ENCODE results near the gene MIEF1.
"Not testable (repeated sequence)": the region's sequence is repeated elsewhere in the genome, so short reads cannot be mapped to it uniquely, and the experiment has no call there.

Gene MIEF1

DNA sequence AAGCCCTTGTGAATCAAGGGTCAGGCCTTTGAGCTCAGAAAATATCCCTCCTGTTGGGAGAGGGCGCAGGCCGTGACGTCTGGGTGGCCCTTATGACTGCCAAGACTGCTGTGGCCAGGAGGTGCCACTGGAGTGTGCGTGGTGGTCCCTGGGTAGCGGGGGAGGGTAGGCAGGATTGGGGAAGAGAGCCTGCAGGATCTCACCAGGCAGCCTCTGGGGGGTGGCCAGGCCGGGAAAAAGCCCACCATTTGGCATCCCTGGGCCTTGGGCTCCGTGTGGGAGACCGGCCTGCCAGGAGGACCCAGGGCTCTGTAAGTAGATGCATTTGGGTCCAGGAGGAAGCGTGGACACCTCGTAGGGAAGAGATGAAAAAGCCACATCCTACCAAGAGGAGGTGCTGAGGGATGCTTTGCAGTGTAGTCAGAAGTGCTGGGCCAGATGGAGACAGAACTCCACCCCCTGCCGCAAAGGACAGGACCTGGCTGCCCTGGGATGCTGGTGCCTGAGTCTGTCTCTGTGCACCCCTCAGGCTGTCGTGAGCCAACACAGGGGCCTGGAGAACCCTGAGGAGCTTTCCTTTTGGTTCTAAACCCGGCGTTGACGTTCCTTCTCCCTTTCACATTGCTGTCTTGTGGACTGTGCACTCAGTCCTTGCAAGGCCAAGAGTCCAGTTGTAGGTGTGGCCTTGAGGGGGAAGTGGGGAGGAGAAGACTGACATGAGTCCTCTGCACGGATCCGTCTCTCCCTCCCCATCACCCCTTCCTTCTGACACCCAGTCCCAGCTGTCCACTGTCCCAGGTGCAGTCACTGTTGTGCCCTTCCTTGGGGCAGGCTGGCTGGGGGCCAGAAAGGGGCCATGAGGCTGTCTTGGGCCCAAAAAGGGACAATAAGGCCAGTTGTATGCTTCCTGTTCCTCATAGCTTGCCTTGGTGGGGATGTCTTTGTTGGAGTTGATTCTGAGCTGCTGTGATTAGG, 12.7 kb upstream of the MIEF1 start:
- DNase-seq (ENCODE audit: low read depth in 2 of 2), result no peak

DNA sequence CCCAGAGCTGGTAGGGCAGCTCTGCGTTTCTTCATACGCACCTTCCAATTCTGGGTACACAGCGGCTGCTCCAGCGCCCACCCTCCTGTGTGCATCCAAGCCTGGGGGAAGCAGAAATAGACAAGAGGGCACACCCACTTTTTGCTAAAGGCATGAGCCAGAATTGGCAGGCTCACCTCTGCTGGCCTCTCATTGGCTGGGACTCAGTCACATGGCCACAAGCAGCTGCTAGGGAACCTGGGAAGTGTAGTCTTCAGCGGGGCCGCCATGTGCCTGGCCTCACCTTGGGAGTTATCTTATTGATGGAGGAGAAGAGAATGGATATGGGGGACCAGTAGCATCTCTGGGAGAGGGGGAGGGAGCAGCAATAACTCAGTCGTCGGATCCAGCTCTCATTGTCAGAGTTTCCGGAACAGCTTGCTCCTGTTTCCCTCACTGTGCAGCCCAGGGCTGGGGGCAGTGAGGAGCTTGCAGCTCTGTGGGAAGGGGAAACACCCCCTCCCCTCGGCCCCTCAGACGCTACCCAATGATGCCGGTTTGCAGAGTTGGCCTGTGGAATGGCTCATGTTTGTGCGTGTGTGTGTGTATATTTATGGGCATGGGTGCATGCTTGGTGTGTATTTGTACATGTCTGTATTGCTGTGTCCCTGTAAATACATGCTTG, 11.8 kb upstream of the MIEF1 start:
- DNase-seq (ENCODE audit: low read depth in 2 of 2), result peak; percentile 60 to 69

DNA sequence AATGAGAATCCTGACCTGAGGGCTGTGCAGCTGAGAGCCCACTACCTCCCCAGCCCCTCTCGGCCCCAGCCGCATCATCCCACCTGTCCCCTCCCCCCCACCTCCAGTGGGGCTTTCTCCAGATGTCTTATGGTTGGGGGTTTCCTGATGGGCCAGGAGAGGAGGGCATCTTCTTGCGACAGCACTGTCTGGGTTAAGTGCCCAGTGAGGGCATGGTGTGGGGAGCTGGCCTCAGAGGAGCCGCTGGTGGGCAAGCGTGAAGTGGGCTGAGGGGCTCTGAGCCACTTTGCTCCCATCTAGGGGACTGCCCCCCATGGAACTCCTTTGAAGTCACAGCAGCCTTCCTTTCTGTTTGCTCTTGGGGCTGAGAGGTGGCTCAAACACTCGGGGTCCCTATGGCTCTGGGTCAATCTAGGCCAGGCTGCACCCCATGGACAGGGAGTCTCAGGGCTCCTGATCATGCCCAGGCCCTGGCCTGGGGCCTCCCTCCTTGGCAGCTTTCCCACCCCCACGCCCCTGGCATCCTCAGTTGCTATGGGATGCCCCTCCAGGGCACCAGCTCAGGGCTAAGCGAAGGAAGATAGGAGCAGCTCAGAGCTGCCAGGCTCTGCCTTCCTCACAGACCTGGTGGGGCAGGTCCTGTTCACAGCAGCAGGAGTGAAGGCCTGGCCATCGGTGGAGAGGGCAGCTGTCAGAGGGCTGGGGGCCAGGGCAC, 11.0 kb upstream of the MIEF1 start:
- no peak for DNase-seq (ENCODE audit: low read depth in 2 of 2)

DNA sequence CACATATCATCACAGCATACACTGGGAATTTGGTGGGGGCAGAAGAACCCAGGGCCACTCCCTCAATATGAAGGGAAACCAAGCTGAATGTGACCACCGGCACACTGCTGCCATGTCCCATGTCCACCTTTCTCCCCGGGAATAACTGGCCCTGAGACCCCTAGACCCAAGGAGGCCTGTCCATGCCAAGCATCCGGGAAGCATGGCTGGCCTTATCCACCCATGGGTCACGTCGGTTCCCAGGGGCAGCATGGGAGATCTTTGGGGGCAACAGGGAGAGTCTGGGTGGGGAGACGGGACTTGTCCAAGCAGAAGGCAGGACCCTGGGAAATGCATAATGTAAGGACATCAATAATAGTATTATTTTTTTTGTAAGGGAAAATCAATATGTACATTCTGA, 10.4 kb upstream of the MIEF1 start:
- no peak for DNase-seq (ENCODE audit: low read depth in 2 of 2)

DNA sequence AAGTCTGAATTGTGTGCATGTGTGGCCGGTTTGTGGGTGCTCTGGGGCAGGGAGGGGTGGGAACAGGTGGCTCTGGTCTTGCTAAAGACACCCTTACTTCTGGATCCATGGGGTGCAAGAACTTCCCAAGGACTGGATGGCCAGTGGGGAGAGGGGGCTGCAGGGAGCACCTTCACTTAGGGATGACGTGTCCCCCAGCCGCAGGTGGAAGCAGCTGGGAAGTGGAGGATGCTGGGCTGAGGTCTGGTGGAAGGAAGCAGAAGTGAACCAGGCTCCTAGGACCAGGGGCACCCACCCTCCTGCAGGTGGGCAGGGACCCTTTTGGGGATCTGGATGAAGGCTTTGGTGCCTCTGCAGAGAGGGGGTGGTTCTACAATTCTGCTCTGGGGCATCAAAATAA, 9.9 kb upstream of the MIEF1 start:
- DNase-seq (ENCODE audit: low read depth in 2 of 2), result no peak

DNA sequence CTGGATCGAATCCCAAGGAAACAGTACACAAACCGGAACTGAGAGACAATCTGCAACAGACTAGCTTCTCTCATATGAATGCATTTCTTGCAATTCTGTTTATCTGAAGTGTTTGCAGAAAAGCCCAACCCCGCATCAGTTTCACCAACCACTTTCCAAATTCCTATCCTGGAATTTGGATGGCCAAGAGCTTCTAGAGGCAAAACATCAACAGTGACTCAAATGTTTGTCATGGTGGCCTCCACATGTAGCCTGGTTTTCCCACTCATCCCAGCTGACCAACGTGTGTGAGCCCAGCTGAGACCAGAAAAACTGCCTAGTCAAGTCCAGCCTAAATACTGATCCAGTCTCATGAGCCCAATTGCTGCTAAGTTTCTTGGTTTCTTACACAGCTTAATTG, 8.3 kb upstream of the MIEF1 start:
- DNase-seq (ENCODE audit: low read depth in 2 of 2), result no peak

DNA sequence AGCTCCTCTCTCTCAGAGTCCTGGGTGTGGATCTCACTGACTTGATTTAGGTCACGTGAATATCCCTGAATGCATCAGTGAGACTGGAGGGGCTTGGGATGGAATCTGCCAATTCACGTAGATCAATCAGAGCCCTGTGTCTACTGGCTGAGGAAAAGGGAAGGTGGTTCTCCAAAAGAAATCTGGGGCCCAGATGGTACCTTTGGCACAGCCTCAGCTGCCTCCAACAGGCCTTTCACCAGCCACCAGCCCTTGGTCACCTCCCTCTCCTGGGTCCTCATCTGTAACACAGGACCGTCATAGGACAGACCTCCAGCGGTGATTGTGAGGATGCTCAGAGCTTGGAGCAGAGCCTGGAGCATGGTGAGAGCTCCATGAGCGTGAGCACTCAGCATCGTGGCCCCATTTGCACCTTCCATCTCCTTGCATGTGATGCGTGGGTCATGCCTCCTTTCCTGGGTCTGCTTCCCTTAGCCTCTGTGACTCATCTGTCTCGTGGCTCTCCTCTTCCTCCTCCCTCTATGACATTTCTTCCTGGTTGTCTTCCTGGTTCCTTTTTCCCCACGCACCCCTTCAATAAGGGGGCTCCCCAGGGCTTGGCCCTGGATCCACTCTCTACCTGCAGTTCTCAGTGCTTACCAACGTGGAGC, 7.5 kb upstream of the MIEF1 start:
- no peak for DNase-seq (ENCODE audit: low read depth in 2 of 2)

DNA sequence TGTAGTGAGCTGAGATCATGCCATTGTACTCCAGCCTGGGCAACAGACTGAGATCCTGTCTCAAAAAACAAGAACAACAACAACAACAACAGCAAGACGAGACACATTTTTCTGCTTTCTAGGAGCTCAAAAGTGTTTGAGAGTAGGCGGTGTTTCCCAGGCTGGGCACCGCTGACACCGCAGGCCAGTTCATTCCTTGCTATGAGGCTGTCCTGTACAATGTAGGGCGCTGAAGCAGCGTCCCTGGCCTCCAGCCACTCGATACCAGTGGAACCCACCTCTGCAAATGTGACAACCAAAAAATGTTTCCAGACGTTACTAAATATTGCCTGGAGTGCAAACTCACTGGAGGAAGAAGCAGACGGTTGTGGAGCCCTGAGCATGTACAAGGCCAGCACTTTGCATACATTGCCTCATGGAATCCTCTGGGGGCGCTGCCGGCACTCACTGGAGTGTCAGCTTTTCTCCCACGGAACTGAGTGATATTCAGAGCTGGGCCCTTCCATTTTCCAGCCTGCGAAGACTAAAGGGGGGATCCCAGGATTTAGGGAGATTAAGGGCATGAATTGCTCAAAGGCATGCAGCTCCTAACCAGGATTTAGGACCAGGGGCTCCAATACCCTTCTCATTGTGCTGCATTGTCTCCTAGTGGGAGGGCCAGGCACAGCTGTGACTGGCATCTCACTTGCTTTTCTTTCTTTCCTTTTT, 5.8 kb upstream of the MIEF1 start:
- peak; percentile 51 to 63 for DNase-seq (ENCODE audit: low read depth in 2 of 2)

DNA sequence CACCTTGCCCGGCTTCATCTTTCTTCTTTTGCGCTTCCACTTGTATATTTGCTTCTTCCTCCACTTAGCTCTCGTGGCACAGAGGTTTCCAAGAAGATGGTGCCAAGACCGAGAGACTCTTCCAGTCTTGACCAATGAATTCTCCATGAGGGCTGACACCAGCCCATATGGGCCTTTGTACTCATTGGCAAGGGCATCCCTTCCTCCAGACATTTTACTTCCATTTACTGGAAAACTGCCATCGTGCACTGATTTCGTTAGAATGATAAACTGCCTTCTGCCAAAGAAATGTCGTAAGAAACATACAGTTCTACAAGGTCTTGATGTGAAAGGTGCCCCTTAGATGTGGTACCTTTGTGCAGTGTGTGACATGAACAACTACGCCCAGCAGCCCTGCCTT, 4.7 kb upstream of the MIEF1 start:
- DNase-seq (ENCODE audit: low read depth in 2 of 2), result no peak

DNA sequence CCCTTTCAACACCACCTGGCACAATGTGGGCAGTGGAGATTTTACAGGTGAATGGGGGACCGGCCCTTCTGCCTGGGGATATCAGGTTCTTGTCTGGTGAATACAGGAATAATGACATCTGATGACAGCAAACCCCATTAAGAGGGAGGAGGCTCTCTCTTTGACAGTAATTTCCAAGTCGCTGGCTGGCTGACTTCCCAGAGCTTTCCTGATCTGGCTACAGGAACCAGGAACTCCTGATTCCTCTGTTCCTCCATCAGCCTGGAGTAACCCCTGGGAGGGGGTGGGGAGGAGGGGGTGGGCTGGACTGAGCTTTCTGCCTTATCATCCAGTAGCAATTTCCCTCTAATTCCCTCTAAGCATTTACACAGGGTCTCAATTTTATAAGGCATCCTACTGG, 3.7 kb upstream of the MIEF1 start:
- DNase-seq (ENCODE audit: low read depth in 2 of 2), result no peak

DNA sequence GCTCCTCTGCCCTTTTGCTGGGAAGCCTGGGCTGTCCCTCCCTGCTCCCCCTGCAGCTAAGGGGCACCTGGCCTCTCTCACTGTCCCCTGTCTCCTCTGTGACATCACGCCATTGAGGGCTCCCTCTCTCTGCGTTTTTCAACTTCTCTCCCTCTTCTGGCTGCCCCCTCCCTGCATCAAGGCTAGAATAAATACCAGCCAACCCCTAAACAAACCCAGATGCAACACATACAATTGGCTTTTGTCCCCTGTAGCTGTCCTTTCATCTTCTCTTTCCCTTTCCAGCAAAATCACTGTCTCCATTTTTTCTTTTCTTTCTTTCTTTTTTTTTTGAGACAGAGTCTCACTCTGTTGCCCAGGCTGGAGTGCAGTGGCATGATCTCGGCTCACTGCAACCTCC, 3.3 kb upstream of the MIEF1 start:
- DNase-seq (ENCODE audit: low read depth in 2 of 2), result no peak

DNA sequence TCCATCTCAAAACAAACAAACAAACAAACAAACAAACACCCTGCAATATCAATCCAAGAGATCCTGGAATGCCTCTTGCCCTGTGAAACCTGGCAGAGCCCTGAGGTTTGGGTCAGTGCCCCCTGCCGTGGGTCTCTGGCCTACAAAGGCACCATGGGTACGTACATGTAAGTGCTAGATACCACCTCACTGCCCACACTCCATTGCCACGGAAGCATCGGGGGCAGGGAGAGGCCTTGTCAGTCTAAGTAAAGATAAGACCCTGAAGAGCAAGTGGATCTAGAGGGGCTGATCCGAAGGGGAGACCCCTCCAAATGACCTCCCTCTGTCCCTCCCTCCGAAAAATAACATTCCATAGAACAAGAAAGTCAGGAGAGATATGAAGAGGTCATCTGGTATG, 2.0 kb upstream of the MIEF1 start:
- DNase-seq (ENCODE audit: low read depth in 2 of 2), result no peak

DNA sequence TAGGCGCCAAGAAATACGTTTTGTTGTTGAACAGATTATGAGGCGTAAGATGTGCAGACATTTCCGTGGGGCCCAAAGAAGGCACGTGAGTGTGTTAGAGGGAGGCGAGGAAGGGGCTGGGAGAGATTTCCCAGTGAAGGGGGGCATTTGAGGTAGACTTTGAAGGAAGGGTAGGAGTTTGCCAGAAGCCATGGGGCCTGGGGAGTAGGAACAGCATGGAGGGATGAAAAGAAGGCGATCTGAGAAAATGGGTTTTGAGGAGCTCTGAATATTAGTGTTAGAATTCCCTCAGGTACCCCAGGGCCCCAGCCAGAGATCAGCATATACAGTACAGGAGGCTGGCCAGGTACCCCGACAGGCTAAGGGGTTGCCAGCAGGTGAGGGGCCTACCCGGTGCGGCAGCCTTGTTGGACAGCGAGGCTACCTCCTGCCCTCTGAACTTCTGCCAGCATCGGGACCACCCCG, 414 bp upstream of the MIEF1 start:
- DNase-seq (ENCODE audit: low read depth in 2 of 2), result no peak

DNA sequence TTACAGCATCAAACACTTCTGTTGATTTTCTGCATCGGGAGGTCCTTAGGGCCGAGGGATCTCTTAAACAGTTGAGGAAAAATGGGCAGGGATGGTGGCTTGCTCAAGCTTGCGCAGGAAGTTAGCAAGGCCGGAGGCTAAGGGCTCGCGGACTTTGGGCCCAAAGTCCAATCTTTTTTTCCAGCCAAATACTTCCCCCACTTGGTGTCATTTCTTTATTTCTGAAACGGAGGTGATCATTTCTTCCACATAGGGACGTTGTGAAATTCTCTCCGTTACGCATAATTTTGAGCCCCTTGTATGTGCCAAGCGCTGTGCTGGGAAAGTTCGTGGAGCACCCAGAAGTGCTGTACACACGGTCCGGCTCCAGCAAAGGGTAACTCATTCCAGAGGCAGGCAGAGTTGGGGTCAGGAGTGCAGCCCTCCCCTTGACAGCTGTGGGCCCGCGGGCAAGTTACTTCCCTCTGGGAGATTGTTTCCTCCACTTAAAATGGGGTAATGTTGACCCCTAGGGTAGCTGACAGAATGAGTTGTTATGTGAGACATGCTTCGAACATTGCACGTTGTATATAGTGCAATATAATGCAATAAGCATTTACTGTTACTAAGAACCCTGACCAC, 809 bp downstream of the MIEF1 start:
- no peak for DNase-seq (ENCODE audit: low read depth in 2 of 2)

DNA sequence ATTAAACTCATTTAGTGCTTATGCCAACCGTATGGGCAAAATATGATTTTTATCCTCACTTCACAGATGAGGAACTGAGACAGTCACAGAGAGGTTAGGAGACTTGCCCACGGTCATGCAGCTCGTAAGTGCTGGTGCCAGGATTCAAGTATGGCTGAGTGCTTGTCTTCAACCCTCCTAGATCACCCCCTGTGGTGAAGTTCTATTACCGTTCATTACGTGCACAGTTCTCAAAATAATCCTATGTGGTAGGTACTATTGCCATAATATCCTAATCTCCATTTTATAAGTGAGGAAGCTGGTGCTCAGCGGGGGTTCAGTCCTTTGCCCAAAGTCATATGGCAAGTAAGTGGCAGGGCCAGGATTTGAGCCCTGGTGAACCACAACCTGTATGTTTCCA, 1.5 kb downstream of the MIEF1 start:
- DNase-seq (ENCODE audit: low read depth in 2 of 2), result no peak

DNA sequence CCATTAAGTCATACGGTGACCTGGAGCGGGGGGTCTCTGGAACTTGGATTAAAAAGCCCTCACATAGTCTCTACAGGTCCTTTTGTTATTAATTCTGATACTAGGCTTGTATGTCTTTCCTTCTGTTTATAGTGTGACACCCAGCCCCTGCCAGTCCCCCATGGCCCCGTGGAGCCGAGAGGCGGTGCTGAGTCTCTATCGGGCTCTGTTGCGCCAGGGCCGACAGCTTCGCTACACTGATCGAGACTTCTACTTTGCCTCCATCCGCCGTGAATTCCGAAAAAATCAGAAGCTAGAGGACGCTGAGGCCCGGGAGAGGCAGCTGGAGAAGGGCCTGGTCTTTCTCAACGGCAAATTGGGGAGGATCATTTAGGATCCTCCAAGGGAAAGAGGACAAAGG, 2.0 kb downstream of the MIEF1 start:
- no peak for DNase-seq (ENCODE audit: low read depth in 2 of 2)

DNA sequence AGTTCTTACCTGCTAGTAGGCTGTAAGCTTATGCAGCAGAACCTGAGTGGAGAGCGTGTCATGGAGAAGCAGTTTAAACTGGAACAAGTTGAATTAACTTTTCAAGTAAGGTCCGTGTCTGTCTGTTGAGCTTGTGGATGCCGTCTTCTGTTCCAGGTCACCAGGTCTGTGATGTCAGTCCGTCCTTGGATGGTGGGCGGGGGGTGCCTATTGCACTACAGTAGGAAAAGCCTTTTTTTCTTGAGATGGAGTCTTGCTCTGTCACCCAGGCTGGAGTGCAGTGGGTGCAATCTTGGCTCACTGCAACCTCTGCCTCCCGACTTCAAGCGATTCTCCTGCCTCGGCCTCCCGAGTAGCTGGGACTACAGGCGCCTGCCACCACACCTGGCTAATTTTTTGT, 4.9 kb downstream of the MIEF1 start:
- not testable (repeated sequence) for DNase-seq (ENCODE audit: low read depth in 2 of 2)

DNA sequence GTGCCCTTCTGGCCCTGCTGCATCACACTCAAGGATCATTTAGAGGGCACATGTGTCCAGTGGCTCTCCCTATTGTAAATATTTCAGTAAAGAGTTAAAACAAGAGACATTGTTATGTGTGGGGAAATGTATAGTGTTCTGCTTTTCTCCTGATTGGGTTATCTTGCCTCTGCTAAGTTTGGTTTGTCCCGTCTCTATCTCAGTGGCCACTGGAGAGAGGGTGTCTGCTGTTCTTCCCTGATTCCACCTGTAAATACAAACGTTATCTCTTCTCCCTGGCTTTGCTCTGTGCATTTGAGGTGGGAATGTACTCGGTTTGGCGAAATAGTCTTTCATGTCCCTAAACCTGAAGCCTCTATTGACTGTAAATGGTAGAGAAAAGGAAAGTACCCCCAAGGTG, 6.3 kb downstream of the MIEF1 start:
- no peak for DNase-seq (ENCODE audit: low read depth in 2 of 2)

DNA sequence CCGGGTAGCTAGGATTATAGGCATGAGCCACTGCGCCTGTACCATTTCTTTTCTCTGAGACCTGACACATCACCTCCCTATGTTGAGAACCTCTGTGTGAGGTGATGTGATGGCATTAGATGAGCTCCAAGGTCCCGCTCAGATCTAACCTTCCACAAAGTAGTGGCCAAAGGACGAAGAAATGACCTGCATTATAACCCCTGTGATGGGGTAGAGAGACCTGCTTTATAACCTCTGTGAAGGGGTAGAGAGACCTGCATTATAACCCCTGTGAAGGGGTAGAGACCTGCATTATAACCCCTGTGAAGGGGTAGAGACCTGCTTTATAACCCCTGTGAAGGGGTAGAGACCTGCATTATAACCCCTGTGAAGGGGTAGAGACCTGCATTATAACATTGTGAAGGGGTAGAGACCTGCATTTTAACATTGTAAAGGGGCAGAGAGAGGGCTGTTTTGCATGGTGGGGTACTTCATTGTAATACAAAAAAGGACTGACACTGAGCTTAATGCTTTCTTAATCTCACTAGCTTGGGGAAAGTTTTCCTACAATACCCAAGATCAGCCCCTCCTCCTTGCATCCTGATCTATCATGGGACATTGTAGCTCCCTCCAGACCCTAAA, 8.5 kb downstream of the MIEF1 start:
- DNase-seq (ENCODE audit: low read depth in 2 of 2), result no peak

DNA sequence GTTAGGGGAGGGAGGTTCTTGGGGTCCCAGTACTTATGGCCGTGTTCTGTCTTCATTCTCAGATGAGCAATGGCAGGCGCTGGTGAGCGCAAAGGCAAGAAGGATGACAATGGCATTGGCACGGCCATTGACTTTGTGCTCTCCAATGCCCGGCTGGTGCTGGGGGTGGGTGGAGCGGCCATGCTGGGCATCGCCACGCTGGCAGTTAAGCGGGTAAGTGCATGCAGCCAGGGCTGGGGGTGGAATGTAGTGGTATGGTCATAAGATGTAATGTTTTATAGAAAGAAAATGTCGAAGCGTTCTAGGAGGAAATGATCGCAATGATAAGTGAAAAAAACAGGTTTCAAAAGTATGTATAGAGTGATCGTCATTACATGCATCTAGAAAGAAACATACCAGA, 9.1 kb downstream of the MIEF1 start:
- no peak for DNase-seq (ENCODE audit: low read depth in 2 of 2)
